ENCODE results near the gene FBXL15. TPM values are rescaled to one million over a fixed set of nuclear protein-coding genes. Genes with fewer than 3 reads are reported as not detected.

The FBXL15 gene
- total and polyA plus RNA-seq, 2 of the 13 experiments (the other 11 are each of a cell fraction or from before 2014, with no cell fraction given): 4.3 to 8.3 TPM

DNA sequence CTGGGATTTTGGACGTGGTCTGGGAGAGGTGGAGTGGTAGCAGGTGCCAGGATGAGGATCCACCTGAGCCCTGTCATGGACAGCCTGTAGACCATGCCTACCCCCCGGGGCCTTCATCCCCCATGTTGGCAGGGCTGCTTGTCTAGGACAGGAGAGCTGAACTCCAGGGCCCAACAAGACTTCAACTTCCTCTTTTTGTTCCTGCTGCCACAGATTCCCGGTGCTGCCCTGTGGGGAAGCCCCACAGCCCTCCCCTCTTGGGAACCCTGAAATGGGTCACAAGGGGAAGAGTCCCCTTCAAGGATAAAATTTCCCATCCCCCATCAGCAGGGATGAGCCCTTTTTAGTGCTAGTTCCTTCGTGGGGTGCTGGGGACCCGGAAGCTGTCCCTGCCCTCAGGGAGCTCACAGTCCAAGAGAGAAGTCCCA is 13.0 kb downstream of the FBXL15 start (continued):
- TF ChIP-seq, protein P1, sequence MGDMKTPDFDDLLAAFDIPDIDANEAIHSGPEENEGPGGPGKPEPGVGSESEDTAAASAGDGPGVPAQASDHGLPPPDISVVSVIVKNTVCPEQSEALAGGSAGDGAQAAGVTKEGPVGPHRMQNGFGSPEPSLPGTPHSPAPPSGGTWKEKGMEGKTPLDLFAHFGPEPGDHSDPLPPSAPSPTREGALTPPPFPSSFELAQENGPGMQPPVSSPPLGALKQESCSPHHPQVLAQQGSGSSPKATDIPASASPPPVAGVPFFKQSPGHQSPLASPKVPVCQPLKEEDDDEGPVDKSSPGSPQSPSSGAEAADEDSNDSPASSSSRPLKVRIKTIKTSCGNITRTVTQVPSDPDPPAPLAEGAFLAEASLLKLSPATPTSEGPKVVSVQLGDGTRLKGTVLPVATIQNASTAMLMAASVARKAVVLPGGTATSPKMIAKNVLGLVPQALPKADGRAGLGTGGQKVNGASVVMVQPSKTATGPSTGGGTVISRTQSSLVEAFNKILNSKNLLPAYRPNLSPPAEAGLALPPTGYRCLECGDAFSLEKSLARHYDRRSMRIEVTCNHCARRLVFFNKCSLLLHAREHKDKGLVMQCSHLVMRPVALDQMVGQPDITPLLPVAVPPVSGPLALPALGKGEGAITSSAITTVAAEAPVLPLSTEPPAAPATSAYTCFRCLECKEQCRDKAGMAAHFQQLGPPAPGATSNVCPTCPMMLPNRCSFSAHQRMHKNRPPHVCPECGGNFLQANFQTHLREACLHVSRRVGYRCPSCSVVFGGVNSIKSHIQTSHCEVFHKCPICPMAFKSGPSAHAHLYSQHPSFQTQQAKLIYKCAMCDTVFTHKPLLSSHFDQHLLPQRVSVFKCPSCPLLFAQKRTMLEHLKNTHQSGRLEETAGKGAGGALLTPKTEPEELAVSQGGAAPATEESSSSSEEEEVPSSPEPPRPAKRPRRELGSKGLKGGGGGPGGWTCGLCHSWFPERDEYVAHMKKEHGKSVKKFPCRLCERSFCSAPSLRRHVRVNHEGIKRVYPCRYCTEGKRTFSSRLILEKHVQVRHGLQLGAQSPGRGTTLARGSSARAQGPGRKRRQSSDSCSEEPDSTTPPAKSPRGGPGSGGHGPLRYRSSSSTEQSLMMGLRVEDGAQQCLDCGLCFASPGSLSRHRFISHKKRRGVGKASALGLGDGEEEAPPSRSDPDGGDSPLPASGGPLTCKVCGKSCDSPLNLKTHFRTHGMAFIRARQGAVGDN (CRISPR knock-in tag; IDR thresholded peaks at IDR 0.05): peak; percentile 19; the same call in 1 of the 2 replicates
- TF ChIP-seq FOXO4 (CRISPR knock-in tag; conservative IDR thresholded peaks at IDR 0.05): no peak
- no peak for TF ChIP-seq ZNF777 (CRISPR knock-in tag; IDR thresholded peaks at IDR 0.05)
- TF ChIP-seq, protein P2, sequence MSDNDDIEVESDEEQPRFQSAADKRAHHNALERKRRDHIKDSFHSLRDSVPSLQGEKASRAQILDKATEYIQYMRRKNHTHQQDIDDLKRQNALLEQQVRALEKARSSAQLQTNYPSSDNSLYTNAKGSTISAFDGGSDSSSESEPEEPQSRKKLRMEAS (IDR thresholded peaks at IDR 0.05): 0 out of 2 replicates have a peak, but pooled peaks have one; percentile 2
- TF ChIP-seq, protein P3, sequence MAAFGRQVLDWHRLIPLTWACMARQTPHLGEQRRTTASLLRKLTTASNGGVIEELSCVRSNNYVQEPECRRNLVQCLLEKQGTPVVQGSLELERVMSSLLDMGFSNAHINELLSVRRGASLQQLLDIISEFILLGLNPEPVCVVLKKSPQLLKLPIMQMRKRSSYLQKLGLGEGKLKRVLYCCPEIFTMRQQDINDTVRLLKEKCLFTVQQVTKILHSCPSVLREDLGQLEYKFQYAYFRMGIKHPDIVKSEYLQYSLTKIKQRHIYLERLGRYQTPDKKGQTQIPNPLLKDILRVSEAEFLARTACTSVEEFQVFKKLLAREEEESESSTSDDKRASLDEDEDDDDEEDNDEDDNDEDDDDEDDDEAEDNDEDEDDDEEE (CRISPR knock-in tag; IDR thresholded peaks at IDR 0.05): no peak
- TF ChIP-seq, protein P4, sequence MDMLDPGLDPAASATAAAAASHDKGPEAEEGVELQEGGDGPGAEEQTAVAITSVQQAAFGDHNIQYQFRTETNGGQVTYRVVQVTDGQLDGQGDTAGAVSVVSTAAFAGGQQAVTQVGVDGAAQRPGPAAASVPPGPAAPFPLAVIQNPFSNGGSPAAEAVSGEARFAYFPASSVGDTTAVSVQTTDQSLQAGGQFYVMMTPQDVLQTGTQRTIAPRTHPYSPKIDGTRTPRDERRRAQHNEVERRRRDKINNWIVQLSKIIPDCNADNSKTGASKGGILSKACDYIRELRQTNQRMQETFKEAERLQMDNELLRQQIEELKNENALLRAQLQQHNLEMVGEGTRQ (IDR thresholded peaks at IDR 0.05; ENCODE audit: low read depth, low read length): no peak
- TF ChIP-seq, protein P4 (CRISPR knock-in tag; IDR thresholded peaks at IDR 0.05; ENCODE audit: borderline replicate concordance): no peak
- 0 out of 2 replicates have a peak, but pooled peaks have one; percentile 11 for TF ChIP-seq NFIC (IDR thresholded peaks at IDR 0.05; ENCODE audit: low read length)
- peak; percentile 19; the same call in 1 of the 2 replicates for TF ChIP-seq ZFY (CRISPR knock-in tag; IDR thresholded peaks at IDR 0.05)
- no peak for TF ChIP-seq ATF7 (IDR thresholded peaks at IDR 0.05)
- TF ChIP-seq ATF7 (CRISPR knock-in tag; IDR thresholded peaks at IDR 0.05): no peak
- TF ChIP-seq, protein P5, sequence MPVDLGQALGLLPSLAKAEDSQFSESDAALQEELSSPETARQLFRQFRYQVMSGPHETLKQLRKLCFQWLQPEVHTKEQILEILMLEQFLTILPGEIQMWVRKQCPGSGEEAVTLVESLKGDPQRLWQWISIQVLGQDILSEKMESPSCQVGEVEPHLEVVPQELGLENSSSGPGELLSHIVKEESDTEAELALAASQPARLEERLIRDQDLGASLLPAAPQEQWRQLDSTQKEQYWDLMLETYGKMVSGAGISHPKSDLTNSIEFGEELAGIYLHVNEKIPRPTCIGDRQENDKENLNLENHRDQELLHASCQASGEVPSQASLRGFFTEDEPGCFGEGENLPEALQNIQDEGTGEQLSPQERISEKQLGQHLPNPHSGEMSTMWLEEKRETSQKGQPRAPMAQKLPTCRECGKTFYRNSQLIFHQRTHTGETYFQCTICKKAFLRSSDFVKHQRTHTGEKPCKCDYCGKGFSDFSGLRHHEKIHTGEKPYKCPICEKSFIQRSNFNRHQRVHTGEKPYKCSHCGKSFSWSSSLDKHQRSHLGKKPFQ (CRISPR knock-in tag; IDR thresholded peaks at IDR 0.05; ENCODE audit: insufficient replicate concordance): peak; percentile 33
- TF ChIP-seq PHF20 (CRISPR knock-in tag; IDR thresholded peaks at IDR 0.05): no peak; the same call in 1 of the 2 replicates
- no peak for TF ChIP-seq THAP7 (CRISPR knock-in tag; IDR thresholded peaks at IDR 0.05)
- TF ChIP-seq NRL (CRISPR knock-in tag; IDR thresholded peaks at IDR 0.05; ENCODE audit: borderline replicate concordance): 0 out of 2 replicates have a peak, but pooled peaks have one; percentile 29
- 0 out of 2 replicates have a peak, but pooled peaks have one; percentile 19 for TF ChIP-seq ZNF766 (CRISPR knock-in tag; IDR thresholded peaks at IDR 0.05; ENCODE audit: borderline replicate concordance)
- TF ChIP-seq ZNF776 (CRISPR knock-in tag; IDR thresholded peaks at IDR 0.05): no peak
- no peak for TF ChIP-seq HOXA7 (CRISPR knock-in tag; IDR thresholded peaks at IDR 0.05)
- 0 out of 2 replicates have a peak, but pooled peaks have one; percentile 46 for TF ChIP-seq YEATS4 (CRISPR knock-in tag; IDR thresholded peaks at IDR 0.05; ENCODE audit: borderline replicate concordance)

Measured in HepG2 (cell line).